ENCODE measurements around the gene PDZRN3.

Gene PDZRN3

DNA sequence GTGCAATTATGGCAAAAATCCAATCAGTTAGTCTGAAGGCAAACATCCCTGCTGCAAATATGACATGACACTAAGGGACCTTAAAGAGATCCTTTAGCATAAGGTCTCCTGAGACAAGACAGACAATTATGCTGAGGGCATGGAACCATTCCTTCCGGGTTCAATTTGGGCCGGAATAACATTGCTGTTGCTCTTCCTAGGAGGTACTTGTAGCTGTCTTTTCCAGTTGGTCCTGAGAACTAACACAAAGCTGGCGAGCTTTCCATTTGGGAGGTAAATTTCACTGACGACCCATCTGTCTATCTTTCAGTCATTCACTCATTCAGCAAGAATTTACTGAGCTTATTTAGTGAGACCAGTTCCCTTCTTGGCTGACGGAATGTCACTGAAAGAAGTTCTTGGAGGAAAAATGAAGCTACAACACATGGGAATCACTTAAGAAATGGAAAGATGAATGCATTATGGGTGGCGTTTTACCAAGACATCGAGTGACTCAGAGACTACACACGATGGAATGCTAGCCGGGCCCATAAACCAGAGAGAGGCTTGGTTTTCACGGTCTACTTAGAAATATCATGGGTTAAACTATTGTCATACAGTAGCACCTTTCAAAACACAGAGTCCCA, 215.5 kb downstream of the PDZRN3 start:
- FAIRE-seq = no peak

DNA sequence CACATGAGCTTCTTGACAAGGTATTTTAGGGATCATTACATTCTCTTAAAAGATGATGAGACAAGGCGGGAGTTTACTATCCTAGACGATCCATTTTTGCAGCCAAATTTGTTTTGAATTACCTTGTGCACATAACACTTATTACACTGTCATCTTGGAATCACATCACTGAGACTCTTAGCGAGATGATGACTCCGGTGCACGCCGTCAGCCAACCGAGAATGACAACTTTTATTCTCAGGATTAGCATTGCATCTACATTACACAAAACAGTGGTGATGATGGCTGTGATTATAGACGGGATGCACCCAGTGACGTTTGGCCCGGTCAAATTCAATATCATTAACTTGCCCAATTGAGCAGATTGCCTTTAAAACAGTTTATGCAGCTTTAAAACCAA, 216.1 kb downstream of the PDZRN3 start:
- no peak for FAIRE-seq

- FAIRE-seq = no peak
These were observed 217.2 kb downstream of the PDZRN3 start for GRCh38 chr3:73407577-73407976.

GRCh38 chr3:73405853-73406252, 218.9 kb downstream of the PDZRN3 start:
- FAIRE-seq = no peak

DNA sequence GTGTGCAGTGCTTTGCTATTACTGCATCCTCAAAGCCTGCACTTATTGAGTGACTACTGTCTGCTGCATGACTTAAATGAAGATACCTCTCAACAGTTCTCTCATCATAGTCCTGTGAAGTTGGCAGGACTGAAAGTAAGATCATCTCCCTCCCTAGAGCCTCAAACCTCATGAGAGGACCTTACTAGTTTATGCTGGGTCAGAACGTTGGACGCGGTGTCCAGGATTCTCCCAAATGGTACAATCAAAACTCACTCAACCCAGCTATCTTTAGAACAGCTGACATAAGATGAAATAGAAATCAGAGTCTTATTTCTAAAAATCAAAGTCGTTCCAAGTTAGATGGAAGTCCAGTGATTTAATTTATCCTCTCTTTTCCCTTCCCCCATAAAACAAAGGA, 219.7 kb downstream of the PDZRN3 start:
- FAIRE-seq = no peak

GRCh38 chr3:73404435-73404834, 220.3 kb downstream of the PDZRN3 start:
- no peak for FAIRE-seq

DNA sequence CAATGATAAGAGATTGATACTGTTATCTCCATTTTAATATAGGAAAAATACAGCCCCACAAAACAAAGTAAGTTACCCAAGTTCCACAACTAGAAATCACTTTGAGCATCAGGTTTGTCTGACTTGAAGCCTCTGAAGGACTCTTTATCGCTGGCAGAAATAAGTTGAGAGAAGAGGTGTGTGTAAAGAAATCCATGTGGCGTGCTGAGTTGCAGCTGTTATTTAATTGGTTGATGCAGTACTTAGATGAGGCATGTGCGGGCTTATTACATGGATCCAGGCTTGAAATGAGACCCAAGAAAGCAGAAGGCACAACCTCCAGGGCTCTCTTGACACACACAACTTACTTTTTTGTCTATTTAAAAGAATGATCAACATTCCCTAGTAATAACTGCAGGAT, 221.3 kb downstream of the PDZRN3 start:
- FAIRE-seq = no peak

DNA sequence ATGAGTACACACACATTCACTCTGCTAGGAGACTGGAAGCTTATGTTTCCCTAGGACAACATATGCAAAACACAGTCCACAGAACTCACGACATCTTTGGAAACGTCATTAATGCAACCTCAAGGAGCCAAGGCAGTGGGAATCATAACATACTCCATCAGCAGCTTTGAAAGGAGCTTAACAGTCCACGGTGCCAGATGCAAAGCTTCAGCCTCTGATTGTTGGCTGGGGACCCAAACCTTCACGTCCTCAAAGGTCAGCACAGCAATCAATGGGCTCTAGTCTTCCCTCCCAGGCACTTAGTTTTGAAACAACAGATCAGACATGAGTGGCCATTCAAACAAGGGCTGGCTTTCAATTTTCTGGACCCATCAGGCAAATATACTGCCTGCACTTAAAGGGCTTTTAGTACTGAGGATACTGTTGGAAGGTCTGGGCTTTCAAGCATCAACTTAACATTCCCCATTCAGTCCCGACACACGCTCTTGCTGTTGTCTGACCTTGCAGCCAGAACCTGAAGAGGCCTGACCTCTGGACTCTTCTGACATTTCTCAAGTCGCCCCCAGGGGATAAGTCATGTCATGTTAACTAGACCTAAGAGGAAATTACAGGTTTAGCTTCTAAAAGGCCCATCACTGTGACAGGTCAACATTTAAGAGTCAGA, 223.0 kb downstream of the PDZRN3 start:
- no peak for FAIRE-seq

DNA sequence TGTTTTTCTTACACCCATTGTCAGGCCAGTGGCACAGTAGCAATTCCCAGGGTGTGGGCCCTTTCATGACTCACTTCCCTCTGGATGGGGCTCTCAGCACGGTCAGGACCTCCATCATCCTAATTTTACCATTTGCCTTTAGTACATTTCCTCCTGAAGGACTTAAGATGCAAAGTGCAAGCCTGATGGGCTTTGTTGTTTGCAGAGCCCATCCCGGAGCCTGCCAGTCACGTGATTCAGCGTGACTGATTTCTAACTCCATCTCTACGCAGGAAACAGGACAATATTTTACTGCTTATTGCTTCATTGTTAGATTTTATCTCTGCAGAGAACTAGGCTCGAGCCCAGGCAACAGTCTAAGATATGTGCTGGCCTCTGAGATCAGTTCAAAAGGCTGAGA, 223.7 kb downstream of the PDZRN3 start:
- FAIRE-seq = no peak

DNA sequence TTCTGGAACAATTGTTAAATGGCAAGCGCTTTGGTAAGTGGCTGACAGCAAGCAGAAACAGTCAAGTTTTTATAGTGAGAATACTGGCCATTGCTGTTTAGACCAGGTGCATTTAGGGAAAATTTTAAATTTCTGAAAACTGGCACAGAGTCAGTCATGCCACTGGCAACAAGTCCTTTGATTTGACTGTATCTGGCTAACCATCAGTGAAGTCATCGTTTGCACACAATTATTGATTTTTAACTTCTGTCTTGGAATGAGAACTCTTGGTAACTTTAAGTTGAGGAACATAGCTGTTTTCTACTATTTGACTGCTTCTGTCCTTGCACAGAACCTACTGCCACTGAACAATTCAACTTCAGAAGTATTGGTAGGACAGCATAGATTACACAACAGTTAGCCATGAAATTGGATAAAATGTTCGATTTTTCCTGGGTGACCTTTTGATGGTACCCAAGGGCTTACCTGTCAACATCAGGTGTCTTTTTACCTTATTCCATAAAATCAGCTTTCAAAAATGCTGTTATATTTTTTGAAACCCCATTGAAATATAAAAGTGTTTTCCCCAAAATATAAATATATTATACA, 225.0 kb downstream of the PDZRN3 start:
- no peak for FAIRE-seq

- FAIRE-seq = no peak
These were observed 225.6 kb downstream of the PDZRN3 start for GRCh38 chr3:73399106-73399505.

DNA sequence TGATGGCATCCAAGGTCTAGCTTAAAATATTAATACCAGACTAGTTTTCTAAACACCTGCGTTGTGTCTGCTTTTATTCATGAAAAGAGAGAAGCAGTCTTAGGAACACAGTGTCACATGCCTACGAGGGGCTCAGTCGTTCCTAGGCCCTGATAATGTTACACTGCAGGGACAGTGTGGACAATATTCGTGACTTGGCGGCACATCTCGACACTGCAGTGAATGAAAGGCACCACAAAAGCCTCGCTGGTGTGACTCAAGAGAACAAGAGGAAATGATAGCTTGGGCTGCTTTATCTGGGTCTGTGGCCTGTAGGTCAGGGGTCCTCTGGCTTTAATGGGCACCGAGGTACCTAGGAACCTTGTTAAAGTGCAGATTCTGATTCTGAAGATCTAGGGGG, 226.7 kb downstream of the PDZRN3 start:
- FAIRE-seq = no peak

GRCh38 chr3:73394240-73394639, 230.5 kb downstream of the PDZRN3 start:
- no peak for FAIRE-seq

DNA sequence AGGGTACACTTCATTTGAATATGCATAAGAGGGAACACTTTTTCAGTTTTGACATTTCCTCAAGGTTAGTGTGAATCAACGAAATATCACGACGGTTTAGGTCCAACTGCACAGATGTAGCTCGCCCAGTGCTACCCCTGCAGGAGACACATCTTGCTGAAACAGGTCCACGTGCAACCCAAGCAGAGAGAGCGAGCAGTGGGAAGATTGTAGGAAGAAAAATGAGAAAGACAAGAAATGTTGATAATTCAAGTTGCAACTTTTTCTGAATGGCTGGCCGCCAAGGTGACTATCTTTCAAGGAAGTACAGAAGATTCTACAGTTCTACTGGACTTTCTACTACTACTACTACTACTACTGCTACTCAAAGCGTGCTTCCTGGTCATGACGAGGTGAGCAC, 231.7 kb downstream of the PDZRN3 start:
- no peak for FAIRE-seq

- FAIRE-seq = no peak
These were observed 232.8 kb downstream of the PDZRN3 start for GRCh38 chr3:73391984-73392383.

DNA sequence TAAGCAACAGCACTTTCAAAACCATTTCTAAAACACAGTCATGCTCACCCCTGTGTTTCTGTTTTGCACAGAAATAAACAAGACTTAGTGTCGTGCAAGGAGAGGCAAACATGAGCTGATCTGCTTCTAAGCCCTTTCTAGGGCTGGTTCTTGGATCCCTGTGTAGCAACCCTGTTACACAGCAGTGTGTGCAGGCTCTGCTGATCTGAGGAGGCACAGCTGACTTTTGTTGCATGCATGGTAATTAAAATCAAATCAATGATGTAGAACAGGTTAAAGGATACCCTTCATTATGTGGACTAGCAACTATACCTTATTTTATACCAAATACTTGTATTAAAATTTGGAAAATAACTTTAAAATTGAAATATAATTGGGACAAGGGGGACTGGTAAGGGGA, 234.8 kb downstream of the PDZRN3 start:
- no peak for FAIRE-seq

- no peak for FAIRE-seq
These were observed 235.5 kb downstream of the PDZRN3 start for GRCh38 chr3:73389117-73389813.

- FAIRE-seq = no peak
These were observed 239.2 kb downstream of the PDZRN3 start for GRCh38 chr3:73385568-73385967.

GRCh38 chr3:73384091-73384906, 240.4 kb downstream of the PDZRN3 start:
- FAIRE-seq = no peak

DNA sequence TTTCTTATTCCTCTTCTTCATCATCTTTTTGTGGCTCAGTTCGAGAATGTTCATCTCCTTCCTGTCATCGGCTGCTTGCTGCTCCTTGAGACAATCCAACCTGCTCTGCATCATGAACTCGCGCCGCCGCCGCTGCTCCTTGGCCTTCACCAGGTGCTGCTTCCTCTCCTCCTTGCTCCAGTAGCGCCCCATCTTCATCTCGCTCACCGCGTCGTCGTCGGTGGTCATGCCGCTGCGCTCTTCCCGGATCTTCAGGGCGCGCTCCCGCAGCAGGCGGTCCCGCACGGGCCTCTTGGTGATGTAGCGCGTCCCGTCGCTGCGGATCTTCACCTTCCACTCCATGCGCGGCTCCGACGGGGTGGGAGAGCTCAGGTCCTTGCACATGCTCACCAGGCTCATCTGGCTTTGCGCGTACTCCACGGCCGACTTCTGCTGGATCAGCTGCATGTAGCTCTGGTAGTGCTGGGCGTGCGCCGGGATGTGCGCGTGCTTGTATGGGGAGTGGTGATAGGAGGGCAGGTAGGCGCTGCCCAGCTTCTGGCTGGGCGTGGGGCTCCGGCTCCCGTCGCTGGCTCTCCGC, 241.2 kb downstream of the PDZRN3 start:
- no peak for FAIRE-seq

DNA sequence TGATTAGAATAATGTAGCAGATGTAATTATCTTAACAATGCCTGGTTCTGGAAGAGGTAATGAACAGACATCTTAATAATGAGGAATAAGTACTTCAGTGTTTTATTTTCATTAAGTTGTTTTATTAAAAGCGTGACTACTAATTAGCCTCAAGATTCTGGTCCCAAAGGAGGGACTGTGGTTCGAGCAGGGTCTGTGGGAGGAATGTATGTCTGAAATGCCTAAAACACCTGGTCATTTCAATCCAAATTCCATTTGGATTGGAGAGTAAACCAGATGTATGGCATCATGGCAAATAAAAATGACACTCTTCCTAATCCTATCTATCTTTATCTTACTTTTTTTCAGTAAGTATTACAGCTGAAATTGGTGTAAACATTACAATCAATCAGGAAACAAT, 243.2 kb downstream of the PDZRN3 start:
- no peak for FAIRE-seq

- FAIRE-seq = no peak
These were observed 243.8 kb downstream of the PDZRN3 start for GRCh38 chr3:73380735-73381532.
